OCI-LY1 (cell line): ENCODE measurements around the gene GALNT5.

Source experiments
- H2AFZ ChIP-seq: fragments of 200-600 bp; sonication (generic), shearing (Covaris generic); 2 replicates; pipeline ENCODE4 v1.6.0; 2014; ENCODE audit warnings: antibody characterized with exemption, mild to moderate bottlenecking, low read length
- H3F3A ChIP-seq: fragments of 200-600 bp; sonication (generic), shearing (Covaris generic); 2 replicates; pipeline ENCODE4 v1.6.0; 2014; ENCODE audit warnings: mild to moderate bottlenecking, antibody characterized with exemption, low read length, moderate library complexity; ENCODE audit not compliant: insufficient read depth
- H3K27ac ChIP-seq: fragments of 200-600 bp; sonication (generic); 2 replicates; pipeline ENCODE4 v1.5.1; 2014; ENCODE audit warnings: low read length, mixed run types, mild to moderate bottlenecking, low read depth; ENCODE audit not compliant: poor library complexity, severe bottlenecking
- H3K27me3 ChIP-seq: fragments of 200-600 bp; sonication (generic); 2 replicates; pipeline ENCODE4 v1.6.0; 2014; ENCODE audit warnings: antibody characterized with exemption, mild to moderate bottlenecking, low read length, moderate library complexity; ENCODE audit not compliant: insufficient read depth
- H3K36me3 ChIP-seq: fragments of 200-600 bp; sonication (generic); 2 replicates; pipeline ENCODE4 v1.6.1; 2014; ENCODE audit warnings: mild to moderate bottlenecking, antibody characterized with exemption, low read length, moderate library complexity, mixed read lengths; ENCODE audit not compliant: insufficient read depth
- H3K4me1 ChIP-seq: fragments of 200-600 bp; sonication (generic); 2 replicates; pipeline ENCODE4 v1.5.1; 2014; ENCODE audit warnings: mild to moderate bottlenecking, low read length, moderate library complexity; ENCODE audit not compliant: insufficient read depth, severe bottlenecking
- H3K4me2 ChIP-seq: fragments of 200-600 bp; sonication (generic), shearing (Covaris generic); 2 replicates; pipeline ENCODE4 v1.6.1; 2014; ENCODE audit warnings: low read length
- H3K4me3 ChIP-seq: fragments of 200-600 bp; sonication (generic); 2 replicates; pipeline ENCODE4 v1.5.1; 2014; ENCODE audit warnings: low read length, low read depth, mild to moderate bottlenecking, mixed read lengths; ENCODE audit not compliant: poor library complexity, severe bottlenecking
- H3K79me2 ChIP-seq: fragments of 200-600 bp; shearing (Covaris generic); 2 replicates; pipeline ENCODE4 v1.6.1; 2016; ENCODE audit warnings: mixed run types, low read length, mixed read lengths; ENCODE audit not compliant: insufficient read depth
- H3K9ac ChIP-seq: fragments of 200-600 bp; sonication (generic), shearing (Covaris generic); 2 replicates; pipeline ENCODE4 v1.6.1; 2014; ENCODE audit warnings: mild to moderate bottlenecking, low read length, mixed read lengths
- H3K9me2 ChIP-seq: fragments of 200-600 bp; sonication (generic), shearing (Covaris generic); 2 replicates; pipeline ENCODE4 v1.6.1; 2014; ENCODE audit warnings: low read depth, mild to moderate bottlenecking, low read length, mixed read lengths
- H3K9me3 ChIP-seq: fragments of 200-600 bp; shearing (Covaris generic); 2 replicates; pipeline ENCODE4 v1.6.1; 2014; ENCODE audit warnings: low read length, mixed read lengths
- H4K20me1 ChIP-seq: fragments of 200-600 bp; sonication (generic), shearing (Covaris generic); 2 replicates; pipeline ENCODE4 v1.6.0; 2016; ENCODE audit warnings: mild to moderate bottlenecking, low read length; ENCODE audit not compliant: insufficient read depth
- CTCF ChIP-seq: fragments of 200-600 bp; sonication (generic), shearing (Covaris generic); IDR thresholded peaks from 2 replicates; pipeline ENCODE4 v1.5.1; 2017; ENCODE audit warnings: mild to moderate bottlenecking, antibody characterized with exemption, low read length, moderate library complexity, mixed read lengths
- EZH2 ChIP-seq: fragments of 200-600 bp; sonication (generic), shearing (Covaris generic); IDR thresholded peaks from 2 replicates; pipeline ENCODE4 v1.8.0; 2017; ENCODE audit warnings: borderline replicate concordance, mixed run types, mild to moderate bottlenecking, antibody characterized with exemption, low read length, moderate library complexity, mixed read lengths

Gene GALNT5

GRCh38 chr2:157245144-157245840, 12.2 kb upstream of the GALNT5 start:
- Histone ChIP-seq H3K27me3 (no peaks in the 10 kb centered on the region), H3K36me3 (no peaks in the 10 kb centered on the region), H3K9me3 (no peaks in the 10 kb centered on the region), H3K27ac (no peak overlapping the region), H3K9me2 (no peaks in the 10 kb centered on the region), H3K4me3 (no peak overlapping the region), H3K4me1 (no peaks in the 10 kb centered on the region), H3F3A (no peaks in the 10 kb centered on the region), H3K9ac (no peak overlapping the region), H3K4me2 (no peak overlapping the region), H4K20me1 (no peaks in the 10 kb centered on the region), H2AFZ (no peak overlapping the region), H3K79me2 (no peaks in the 10 kb centered on the region)
- TF ChIP-seq EZH2 (no peak), CTCF (no peak)

- H3K36me3 ChIP-seq = no peaks in the 10 kb centered on the region
- no peaks in the 10 kb centered on the region for H3K9me2 ChIP-seq
- H3K79me2 ChIP-seq = no peaks in the 10 kb centered on the region
- no peaks in the 10 kb centered on the region for H3K9me3 ChIP-seq
- H3K4me3 ChIP-seq = no peak overlapping the region
- H2AFZ ChIP-seq = no peak overlapping the region
- no peaks in the 10 kb centered on the region for H4K20me1 ChIP-seq
- H3K4me2 ChIP-seq = no peak overlapping the region
- TF ChIP-seq EZH2 = no peak
- H3K9ac ChIP-seq = no peak overlapping the region
- no peaks in the 10 kb centered on the region for H3F3A ChIP-seq
- H3K4me1 ChIP-seq = no peaks in the 10 kb centered on the region
- no peak overlapping the region for H3K27ac ChIP-seq
- no peaks in the 10 kb centered on the region for H3K27me3 ChIP-seq
These were observed 11.4 kb upstream of the GALNT5 start for GRCh38 chr2:157245846-157246764.

GRCh38 chr2:157246765-157247407, 10.6 kb upstream of the GALNT5 start:
- Histone ChIP-seq H3K27me3 (no peaks in the 10 kb centered on the region), H3K27ac (no peak overlapping the region), H2AFZ (no peak overlapping the region), H3K79me2 (no peaks in the 10 kb centered on the region), H3K4me3 (no peak overlapping the region), H4K20me1 (no peaks in the 10 kb centered on the region), H3K9ac (no peak overlapping the region), H3K9me2 (no peaks in the 10 kb centered on the region), H3K4me2 (no peak overlapping the region), H3K4me1 (no peaks in the 10 kb centered on the region), H3K36me3 (no peaks in the 10 kb centered on the region), H3F3A (no peaks in the 10 kb centered on the region), H3K9me3 (no peaks in the 10 kb centered on the region)
- TF ChIP-seq CTCF (no peak), EZH2 (no peak)
